GM12891 (cell line): ENCODE measurements around the gene APBB2.

Source experiments
- POLR2A ChIP-seq: IDR thresholded peaks from 2 replicates; pipeline ENCODE4 v1.6.1; 2011; ENCODE audit warnings: low read depth, low read length, control low read depth
- POLR2AphosphoS5 ChIP-seq: IDR thresholded peaks from 2 replicates; pipeline ENCODE4 v1.6.1; 2011; ENCODE audit warnings: low read depth, low read length, control low read depth
- SPI1 ChIP-seq: IDR thresholded peaks from 2 replicates; pipeline ENCODE4 v1.6.1; 2011; ENCODE audit warnings: low read depth, low read length, control low read depth

DNA sequence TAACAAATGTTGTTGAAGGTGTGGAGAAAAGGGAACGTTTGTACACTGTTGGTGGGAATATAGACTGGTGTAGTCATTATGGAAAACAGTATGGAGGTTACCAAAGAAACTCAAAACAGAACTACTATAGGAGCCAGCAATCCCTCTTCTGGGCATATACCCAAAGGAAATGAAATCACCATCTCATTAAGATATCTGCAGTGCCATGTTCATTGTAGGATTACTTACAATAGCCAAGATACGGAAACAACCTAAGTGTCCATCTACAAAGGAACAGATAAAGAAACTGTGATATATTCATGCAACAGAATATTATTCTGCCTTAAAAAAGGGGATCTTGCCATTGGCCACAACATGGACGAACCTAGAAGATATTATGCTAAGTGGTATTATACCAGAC is 22.2 kb downstream of the APBB2 start:
- TF ChIP-seq POLR2A, result no peak
- no peak for TF ChIP-seq POLR2AphosphoS5
- no peak for TF ChIP-seq SPI1
